Bone marrow (tissue), 2 donors: ENCODE results near the gene GALNT10.

Source experiments
- DNase-seq, 2 donors: peaks; one replicate each; lab custom pipeline; 2025; lab: John Stamatoyannopoulos, UW

The GALNT10 gene

DNA sequence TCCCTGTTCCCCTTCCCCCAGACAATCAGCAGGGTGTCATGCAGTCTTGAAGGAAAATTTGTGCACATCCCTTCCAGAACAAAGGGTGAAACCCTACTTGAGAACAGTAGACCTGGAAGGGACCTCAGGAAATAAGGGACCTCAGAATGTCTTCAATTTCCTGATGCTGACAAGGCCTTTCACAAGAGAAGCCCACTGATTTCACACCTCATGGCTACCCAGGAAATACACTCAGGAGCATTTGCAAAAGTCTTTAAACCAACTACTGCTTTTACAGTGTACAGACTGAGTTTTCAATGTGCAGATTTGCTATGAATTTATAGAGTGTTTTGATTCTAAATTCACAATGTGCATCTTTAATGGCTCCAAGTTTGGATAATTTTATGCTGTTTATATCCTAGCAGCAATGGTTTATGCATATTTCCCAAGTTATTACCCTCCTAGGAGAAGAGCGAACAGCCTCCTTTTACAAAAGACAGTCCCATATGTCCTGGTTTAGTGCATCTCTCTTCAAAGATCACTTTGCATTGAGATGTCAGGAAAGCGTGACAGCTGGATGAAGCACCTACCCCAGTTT is 74.8 kb downstream of the GALNT10 start:
- no peak for DNase-seq

DNA sequence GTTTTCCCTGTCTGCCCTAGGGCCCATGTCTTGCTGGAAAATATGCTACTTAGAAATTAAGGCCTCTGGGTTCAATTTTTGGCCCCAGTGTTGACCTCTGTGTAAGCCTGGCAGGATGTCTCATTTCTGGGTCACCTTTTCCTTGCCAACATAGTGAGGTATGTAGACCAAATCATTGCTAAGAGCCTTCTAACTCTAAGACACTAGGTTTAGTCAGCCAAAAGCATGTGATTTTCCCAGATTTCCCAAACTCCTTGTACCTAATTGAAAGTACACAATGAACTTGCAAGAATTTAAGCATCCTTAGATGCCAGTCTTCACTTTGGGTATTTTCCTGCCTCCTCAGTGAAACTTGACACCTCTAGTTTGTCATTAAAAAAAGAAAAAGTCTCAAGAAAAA is 77.0 kb downstream of the GALNT10 start:
- DNase-seq: no peak

DNA sequence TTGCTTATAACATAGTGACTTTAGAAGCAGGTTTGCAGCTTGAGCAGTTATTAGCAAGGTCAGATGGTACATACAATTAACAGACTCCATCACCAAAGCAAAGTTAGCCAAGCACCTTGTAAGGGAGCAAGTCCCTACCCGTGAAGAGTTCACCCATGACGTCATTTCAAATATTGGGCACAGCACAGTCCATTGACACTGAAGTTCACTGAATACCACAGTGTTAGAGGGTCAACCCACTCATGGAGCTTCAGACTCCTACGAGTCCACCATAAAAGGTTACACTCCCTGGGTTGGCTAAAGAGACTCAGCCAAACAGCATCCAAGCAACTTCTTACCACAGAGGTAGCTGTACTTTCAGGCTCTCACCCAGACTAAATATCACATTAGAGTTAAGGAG is 77.5 kb downstream of the GALNT10 start:
- no peak for DNase-seq

DNA sequence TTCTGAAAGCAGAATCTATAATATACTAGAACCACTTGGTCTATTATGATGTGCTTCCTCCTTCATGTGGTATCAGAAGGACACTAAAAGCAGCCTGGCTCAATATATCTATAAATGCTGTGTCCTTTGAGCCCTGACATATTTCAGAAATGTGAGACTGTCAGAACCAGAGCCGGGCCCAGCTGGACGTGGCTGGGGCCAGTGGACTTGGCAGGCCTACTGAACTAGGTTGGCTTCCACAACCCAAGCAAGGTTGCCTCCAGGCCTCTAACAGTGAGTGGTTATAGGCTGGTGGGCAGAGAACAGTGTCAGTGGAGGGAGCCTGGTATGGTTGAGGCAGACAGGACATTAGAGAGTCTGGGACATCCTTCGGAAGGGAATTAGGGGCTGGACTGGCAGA is 78.9 kb downstream of the GALNT10 start:
- no peak for DNase-seq

DNA sequence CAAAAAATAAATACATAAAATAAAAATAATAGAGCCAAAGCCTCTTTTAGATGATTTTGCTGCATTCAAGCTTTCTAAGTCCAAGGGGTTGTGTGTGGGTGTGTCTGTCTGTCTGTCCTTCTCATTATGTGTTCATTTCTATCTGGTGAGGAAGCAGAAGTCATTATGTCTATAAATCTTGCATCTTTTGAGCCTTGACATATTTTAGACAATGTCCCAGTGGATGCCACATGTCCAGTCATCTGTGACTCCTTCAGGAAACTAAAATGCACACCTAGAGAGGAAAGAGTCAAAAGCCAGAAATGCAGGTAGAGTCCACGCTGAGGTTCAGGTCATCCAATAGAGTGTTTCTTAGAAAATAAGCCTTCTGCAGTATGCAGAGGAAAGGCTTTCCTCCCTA is 80.9 kb downstream of the GALNT10 start:
- no peak for DNase-seq

DNA sequence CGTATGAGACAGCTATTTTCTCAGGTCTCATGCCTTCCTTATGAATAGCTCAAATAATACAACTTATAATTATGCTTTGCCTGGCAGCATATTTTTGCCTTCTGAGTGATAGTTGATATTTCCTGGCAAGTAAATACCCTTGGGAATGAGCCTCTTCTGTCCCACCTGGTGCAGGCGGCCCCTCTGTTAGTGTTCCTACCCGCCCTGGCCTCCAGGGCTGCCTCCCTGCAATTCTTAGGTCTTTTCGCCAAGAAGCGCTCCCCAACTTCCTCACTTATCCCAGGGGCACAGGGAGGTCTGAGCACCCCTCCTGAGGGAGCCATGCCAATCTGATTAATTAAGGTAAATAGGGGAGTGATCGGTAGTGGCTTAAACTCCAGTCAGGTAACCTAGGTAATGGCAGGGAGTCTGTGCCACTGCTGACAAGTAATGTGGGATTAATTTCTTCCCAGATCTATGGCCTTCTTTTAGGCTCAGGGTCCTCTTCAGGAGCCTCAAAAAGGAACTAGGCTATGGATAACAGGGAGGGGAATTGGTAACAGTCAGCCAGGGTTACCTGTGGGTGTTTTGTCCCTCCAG is 81.5 kb downstream of the GALNT10 start:
- no peak for DNase-seq

DNA sequence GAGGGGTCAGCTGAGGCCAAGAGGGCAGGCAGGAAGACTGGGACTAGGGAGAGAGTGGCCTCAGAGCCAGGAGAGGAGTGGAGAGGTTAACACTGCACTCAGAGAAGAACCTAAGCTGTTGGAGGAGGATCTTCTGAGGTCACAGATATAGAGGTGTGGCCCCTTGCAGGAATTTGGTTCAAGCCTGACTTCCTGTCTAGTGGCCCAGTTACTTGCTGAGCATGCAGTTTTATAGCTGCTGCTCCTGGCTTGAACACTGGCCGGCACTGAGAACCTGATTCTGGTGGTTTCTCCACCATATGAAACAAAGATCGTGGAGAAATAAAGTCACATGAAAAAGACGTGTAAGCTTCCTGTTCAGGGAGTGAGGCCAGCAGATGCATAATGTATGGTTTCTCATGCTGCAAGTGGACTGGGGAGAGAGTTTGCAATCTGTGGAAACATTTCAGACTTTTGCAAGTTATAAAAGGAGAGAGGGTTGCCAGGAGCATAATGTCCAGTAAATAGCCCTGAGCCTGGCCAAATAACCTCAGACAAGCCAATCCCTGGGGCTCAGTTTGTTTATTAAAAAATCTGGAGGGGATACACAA is 82.6 kb downstream of the GALNT10 start:
- no peak for DNase-seq

DNA sequence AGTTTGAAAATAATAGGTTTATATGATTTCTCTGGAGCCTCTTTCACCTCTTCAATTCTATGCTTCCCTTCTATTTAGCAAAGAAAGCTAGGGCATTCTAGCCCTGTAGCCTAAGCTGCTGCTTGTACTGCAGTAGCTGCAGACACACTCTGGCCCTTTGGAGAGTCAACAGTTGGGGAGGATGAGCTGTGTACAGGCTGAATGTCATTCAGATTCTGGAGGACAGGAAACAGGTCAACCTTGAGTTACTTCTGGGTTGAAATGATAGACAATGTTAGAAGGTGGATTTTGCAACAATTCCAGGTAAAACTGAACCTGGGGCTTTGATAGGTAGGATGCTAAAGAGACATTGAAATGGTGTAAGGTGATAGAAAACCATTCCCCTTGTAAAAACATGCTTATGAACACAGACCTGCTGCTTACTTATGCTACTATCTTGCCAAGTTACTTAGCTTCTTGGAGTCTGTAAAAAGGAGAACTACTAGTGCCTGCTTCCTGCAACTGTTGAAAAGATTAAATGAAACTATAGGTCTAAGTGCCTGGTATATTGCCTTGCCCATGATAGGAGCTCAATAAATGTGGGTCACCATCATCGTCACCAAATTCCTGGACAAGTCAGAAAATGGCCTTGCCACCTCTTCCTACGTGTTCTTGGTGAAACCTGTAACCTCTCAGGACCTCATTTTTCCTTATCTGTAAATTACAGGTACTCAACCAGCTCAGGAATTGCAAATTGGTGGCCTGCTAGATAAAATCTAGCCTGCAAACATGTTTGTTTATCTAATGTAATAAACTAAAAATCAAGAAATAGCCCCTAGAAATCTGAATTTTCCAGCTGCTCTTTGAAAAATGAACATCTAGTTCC is 83.7 kb downstream of the GALNT10 start:
- DNase-seq: peak in 1 of 2 donors; percentile 63

DNA sequence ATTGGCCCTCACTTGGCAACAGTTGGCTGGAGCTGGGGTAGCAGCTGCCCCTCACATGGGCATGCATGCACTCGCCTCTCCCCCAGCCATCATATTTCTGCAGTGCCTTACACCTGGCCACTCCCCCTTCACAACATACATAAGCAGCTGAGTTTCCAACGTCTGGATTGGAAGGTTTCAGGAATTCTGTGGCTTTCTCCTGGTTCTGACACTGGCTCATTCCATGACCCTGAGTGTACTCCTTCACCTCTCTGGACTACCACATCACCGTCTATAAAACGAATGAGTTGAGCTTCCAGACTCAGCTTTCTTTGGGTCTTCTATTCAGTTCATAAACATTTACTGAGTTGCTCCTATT is 84.3 kb downstream of the GALNT10 start:
- DNase-seq: no peak

DNA sequence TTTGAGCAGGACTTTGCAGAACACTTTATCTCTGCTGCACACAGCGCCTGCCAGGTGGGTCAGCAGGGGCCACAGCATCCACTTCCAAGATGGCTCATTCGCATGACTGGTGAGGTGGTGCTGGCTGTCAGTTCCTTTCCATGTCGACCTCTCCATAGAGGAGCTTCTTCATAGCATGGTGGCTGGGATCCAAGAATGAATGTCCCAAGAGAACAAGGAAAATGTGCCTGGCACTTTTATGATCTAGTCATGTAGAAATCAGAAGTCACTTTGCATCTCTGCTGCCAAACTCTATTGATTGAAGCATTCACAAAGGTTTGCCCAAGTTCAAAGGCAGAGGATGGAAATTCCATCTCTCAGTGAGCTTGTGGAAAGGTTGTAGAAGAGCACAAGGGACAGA is 85.0 kb downstream of the GALNT10 start:
- no peak for DNase-seq

DNA sequence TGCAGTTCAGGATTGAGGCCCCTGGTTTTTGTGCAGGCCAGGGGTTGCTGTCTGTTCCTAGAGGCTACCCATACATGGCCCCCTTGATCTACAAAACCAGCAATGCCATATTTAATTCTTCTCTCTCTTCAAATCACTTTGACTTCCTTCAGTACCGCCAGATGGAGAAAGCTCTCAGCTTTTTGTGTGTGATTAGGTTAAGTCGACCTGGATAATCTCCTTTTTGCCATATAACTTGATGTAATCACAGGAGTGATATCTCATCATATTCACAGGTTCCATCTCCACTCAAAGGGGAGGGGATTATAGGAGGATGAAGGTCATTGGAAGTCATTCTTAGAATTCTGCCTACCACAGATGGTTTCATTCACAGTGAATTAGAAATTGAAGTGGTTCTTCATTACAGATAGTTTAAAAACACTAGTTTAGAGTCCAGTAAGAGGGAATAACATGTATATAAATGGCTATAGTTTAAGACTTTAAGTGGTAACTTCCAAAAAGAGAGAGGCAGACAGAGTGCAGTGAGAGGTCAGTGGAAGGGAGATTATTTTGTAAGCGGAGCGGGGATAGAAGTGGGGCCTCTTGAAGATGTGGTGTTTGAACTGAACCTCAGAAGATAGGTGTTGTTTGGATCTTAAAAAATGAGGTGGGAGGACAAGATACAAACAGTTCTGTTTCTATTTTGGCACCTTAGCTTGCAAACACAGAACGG is 85.9 kb downstream of the GALNT10 start:
- DNase-seq: no peak

DNA sequence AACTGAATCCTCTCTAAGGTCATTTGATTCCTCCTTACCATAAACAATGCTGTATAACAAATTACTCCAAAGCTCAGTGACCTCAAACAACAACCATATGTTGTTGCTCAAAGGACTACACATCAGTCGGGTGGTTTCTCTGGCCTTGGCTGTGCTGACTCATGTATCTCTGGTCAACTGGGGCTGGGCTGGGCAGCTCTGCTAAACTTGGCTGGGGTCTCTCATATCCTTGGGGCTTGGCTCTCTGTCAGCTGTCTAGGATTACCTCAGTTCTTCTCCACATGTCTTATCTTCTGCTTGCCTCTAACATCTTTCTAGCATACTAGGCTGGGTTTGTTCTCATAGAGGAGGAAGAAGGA is 86.4 kb downstream of the GALNT10 start:
- DNase-seq: no peak

DNA sequence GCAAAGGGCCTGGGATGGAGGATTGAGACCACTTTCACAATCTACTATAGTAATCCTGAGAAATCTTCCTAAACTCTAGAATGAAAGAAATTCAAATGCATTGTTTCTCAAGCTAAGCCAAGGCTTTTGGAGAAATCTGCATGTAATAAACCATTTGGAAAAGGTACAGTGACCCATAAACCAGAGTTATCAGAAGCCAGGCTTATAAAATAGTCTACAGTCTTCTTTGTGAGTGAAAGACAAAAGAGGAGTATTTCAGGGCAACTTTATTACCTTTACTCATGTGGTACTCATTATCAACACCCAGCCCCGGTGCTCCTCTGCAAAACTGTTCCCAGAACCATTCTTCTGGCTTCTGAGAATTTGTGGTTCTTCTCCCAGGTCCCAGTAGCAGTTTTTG is 87.0 kb downstream of the GALNT10 start:
- no peak for DNase-seq

DNA sequence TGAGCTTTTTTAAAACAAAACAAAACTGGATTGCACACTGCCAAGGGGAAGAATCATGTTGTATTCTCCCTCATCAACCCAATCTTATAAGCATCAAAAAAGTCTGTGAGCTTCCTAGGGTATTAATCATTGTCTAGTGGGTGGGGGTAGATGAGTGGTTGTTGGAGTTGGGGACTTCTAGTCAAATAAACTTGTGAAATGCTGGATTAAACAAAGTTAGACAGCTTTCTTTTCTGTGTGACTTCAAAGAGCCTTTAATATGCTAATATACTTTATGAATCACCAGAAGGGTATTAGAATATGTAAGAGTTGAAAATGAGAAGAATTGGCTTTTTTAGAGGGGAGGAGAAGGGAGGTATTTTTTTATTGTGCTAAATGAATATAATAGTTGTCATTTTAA is 87.7 kb downstream of the GALNT10 start:
- no peak for DNase-seq

DNA sequence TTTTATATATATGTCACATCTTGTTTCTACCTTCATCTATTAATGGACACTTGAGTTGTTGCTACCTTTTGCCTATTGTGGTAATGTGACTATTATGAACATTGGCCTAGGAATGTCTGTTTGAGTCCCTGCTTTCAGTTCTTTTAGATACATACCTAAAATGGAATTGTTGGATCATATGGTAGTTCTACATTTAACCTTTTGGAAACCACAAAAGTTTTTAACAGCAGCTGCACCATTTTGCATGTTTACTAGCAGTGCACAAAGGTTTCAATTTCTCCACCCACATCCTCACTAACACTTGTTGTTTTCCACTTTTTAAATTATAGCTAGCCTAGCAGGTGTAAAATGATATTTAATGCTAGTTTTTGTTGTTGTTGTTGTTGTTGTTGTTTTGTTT is 88.4 kb downstream of the GALNT10 start:
- DNase-seq: no peak

DNA sequence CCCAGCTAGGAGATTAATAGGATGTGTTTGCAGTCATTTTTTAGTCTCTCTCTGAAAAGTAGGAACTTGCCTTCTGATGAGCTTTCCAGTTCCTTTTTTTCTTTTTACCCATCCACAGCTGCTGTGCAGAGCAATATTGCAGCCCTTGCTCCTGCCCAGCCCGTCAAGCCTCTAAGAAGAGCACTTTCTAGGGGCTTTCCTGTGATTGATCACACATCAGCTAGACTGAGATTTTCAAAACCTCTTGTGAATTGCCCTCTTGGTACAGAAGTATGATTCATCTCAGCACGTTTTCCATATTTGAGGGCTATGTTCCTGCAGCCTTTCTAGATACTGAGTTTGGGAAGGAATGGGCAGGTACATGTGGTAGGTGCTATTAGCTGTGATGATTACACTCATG is 93.9 kb downstream of the GALNT10 start:
- peak in 1 of 2 donors; percentile 67 for DNase-seq

DNA sequence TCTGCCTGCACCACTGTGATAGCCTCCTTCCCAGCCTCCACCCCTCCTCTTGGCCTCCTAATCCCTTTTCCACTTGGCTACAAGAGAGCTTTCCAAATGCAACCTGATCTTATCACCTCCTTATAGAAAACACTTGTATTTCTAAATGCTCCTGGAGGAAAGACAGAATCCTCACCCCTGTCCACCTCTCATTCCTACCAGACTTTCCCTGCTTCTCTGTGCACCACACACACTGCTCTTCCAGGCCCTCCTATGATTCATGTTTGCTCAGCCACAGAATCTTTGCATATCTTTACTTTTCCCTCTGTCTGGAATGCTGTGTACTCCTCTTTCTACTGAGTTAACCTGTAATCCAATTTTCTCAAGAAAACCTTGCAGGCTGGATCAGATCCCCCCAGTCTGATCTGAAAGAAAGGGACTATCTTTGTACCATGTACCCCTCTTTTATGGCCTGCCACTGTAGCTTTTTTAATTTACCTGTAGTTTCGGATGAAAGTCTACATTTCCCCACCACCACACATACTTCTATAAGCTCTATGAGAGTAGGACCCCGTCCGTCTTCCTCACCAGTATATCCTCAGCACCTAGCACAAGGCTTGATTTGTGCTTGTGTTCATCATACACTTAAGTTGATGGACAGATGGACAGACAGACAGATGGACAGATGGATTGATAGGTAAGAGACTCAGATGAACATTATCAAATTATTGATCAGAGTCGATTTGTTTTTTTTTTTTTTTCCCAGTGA is 95.3 kb downstream of the GALNT10 start:
- DNase-seq: no peak

DNA sequence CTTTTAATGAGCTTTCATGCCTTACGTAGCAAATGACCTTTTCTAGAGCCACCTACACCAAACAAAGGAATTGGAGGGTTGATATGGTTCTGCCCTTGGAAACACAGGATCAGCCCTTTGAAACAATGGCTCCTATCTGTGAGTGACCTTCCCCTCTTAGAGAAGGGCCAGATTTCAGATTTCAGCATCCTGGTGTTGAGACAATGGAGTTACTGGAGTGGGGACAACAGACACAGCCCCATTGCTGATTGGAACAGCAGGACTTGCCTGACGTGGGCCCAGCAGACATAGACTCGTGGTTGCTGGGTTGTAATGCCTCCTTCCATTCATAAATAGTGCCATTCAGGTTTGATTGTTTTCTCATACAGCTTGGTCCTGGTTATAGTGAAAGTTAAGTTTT is 96.0 kb downstream of the GALNT10 start:
- no peak for DNase-seq

DNA sequence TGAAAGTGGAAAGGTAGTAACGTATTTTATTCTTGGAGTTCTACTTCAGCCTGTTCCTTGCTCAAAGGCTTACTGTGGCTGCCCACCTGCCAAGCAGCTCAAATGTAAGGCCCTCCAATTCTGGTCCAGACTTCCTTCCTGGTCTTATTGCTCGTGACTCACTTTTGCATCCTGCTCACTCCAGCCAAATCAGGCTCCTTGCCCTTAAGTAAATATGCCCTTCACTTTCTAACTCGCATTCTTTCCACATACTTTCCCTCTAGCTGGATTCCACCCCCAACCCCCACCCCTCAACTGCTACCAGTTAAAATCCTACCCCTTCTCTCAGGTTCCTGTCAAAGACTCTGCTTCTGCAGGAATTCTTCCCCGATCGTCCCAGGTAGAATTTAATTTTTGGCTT is 96.6 kb downstream of the GALNT10 start:
- no peak for DNase-seq

DNA sequence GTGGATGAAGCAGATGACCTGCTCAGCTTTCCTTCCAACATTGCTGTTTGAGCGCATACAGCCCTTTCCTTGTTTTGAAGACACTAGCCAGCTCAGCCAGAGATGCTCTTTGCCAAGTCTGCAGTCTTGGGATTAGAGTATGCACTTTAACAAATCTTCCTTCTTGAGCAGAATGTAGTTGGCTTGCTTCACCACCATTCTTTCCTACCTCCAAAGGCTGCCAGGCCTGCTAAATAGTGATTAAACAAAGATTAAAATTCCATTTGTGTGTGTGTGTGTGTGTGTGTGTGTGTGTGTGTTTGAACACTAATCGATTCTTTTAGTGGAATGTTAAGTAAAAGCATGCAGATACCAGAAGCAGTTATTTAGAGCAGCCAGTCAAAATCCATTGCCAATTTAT is 97.6 kb downstream of the GALNT10 start:
- no peak for DNase-seq

DNA sequence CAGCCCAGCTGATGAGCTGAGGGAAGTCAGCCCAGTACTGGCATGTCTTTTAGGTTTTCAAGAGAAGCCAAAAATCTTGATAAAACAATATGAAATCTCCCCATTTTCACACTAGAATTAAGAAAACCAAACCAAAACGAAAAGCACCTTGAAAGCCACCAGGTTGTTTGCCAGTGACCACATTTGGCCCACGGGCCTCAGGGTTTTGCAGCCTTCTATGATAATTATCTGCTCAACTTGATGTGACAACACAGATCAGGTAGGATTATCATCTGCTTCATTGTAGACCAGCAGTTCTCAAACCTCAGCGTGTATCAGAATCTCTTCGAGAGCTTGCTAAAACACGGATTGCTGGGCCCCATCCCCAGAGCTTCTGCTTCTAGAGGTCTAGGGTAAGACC is 101.4 kb downstream of the GALNT10 start:
- DNase-seq: no peak

DNA sequence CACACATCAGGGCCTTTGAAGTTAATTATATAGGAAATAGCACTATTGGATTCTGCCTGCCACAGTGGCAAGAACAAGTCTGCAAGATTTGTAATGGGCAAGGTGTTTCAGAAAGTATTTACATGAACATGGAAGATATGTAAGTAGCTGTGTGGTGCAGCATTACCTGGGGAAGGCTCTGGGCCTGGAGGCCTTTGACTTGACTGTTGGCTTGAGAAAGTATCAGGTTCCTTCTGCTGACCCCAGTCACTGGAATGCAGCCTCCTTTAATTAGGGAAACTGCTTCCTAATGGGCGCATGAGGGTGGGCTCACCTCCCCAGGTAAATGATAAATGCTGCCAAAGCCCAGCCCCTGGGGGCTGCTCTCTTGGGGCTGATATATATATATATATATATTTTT is 102.7 kb downstream of the GALNT10 start:
- no peak for DNase-seq
